PC-3 (cell line): ENCODE results near the gene SLC25A34. TPM values are rescaled to one million over a fixed set of nuclear protein-coding genes. Genes with fewer than 3 reads are reported as not detected.

Experiments
- ATAC-seq: fragments of 200-7000 bp; cut with Tn5 transposase; 2 replicates; pipeline ENCODE4 v1.9.1; 2020; ENCODE audit warnings: mild to moderate bottlenecking, moderate library complexity
- Bru-seq: library from RNA; stranded (reverse); fragments of 400-500 nt; gene quantifications from one replicate; lab custom pipeline; 2021; lab: Mats Ljungman, UMichigan
- BruChase-seq, 2 experiments: library from RNA; stranded (reverse); fragments of 400-500 nt; gene quantifications; one replicate each; lab custom pipeline; 2021; lab: Mats Ljungman, UMichigan
- BruUV-seq: library from RNA; stranded (reverse); fragments of 400-500 nt; replicated peaks from 2 replicates; lab custom pipeline; 2021; lab: Mats Ljungman, UMichigan
- CTCF ChIA-PET: fragments of 300-600 bp; sonication (Branson Sonifier 250); formaldehyde crosslinking; loops from one replicate; lab custom pipeline; 2022; ENCODE audit warnings: antibody characterized with exemption; lab: Charles Lee
- POLR2A ChIA-PET: fragments of 300-600 bp; sonication (Branson Sonifier 250); formaldehyde crosslinking; loops from one replicate; lab custom pipeline; 2022; ENCODE audit warnings: antibody characterized with exemption; ENCODE audit not compliant: unreplicated experiment; lab: Charles Lee
- DNase-seq: peaks from one replicate; pipeline ENCODE4 v3.0.0-alpha.2; 2015
- H2AFZ ChIP-seq: fragments of 300-600 bp; sonication (generic); 2 replicates; pipeline ENCODE4 v1.6.0; 2016; ENCODE audit warnings: antibody characterized with exemption, low read length
- H3F3A ChIP-seq: fragments of 300-600 bp; sonication (generic); one replicate; pipeline ENCODE4 v1.6.0; 2017; ENCODE audit warnings: antibody characterized with exemption, low read length, control low read depth, mild to moderate bottlenecking; ENCODE audit not compliant: unreplicated experiment
- H3K27ac ChIP-seq: fragments of 300-600 bp; sonication (generic); 2 replicates; pipeline ENCODE4 v1.5.1; 2016; ENCODE audit warnings: mild to moderate bottlenecking, low read length
- H3K27me3 ChIP-seq: fragments of 300-600 bp; sonication (generic); 2 replicates; pipeline ENCODE4 v1.6.1; 2016; ENCODE audit warnings: low read length, mixed read lengths
- H3K36me3 ChIP-seq: fragments of 300-600 bp; sonication (generic); 2 replicates; pipeline ENCODE4 v1.6.1; 2016; ENCODE audit warnings: low read depth, mixed run types, low read length, mixed read lengths
- H3K4me1 ChIP-seq: fragments of 300-600 bp; sonication (generic); 2 replicates; pipeline ENCODE4 v1.5.1; 2016; ENCODE audit warnings: low read length; ENCODE audit not compliant: insufficient read depth
- H3K4me2 ChIP-seq: fragments of 300-600 bp; sonication (generic); 2 replicates; pipeline ENCODE4 v1.6.0; 2016; ENCODE audit warnings: low read length
- H3K4me3 ChIP-seq: fragments of 300-600 bp; sonication (generic); 2 replicates; pipeline ENCODE4 v1.5.1; 2016; ENCODE audit warnings: mild to moderate bottlenecking, low read length, mixed read lengths
- H3K79me2 ChIP-seq: fragments of 300-600 bp; sonication (generic); 2 replicates; pipeline ENCODE4 v1.6.1; 2017; ENCODE audit warnings: low read length, mixed read lengths
- H3K9ac ChIP-seq: fragments of 300-600 bp; sonication (generic); 2 replicates; pipeline ENCODE4 v1.6.0; 2016; ENCODE audit warnings: mild to moderate bottlenecking, low read length
- H3K9me2 ChIP-seq: fragments of 300-600 bp; sonication (generic); replicated peaks from 2 replicates; pipeline ENCODE4 v1.6.1; 2016; ENCODE audit warnings: mixed run types, low read length, mixed read lengths
- H3K9me3 ChIP-seq: fragments of 300-600 bp; sonication (generic); 2 replicates; pipeline ENCODE4 v1.6.1; 2016; ENCODE audit warnings: low read length, mixed read lengths
- H4K20me1 ChIP-seq: fragments of 300-600 bp; sonication (generic); 2 replicates; pipeline ENCODE4 v1.6.1; 2016; ENCODE audit warnings: low read length, mixed read lengths
- CTCF ChIP-seq: fragments of 300-600 bp; sonication (generic); conservative IDR thresholded peaks from 2 replicates; pipeline ENCODE4 v1.5.1; 2017; ENCODE audit warnings: antibody characterized with exemption, low read depth, mild to moderate bottlenecking, low read length
- EZH2 ChIP-seq: fragments of 300-600 bp; sonication (generic); IDR thresholded peaks from one replicate; pipeline ENCODE4 v1.6.1; 2017; ENCODE audit warnings: antibody characterized with exemption, mild to moderate bottlenecking, low read length; ENCODE audit not compliant: unreplicated experiment
- EZH2phosphoT487 ChIP-seq: fragments of 300-600 bp; sonication (generic); IDR thresholded peaks from 2 replicates; pipeline ENCODE4 v1.6.1; 2018; ENCODE audit warnings: mild to moderate bottlenecking, antibody characterized with exemption, low read length, borderline replicate concordance
- intact Hi-C: fragments of 100-400 bp; cut with micrococcal nuclease; formaldehyde crosslinking; loops from 2 replicates; pipeline ENCODE4 v1.9.0; 2023
- long read RNA-seq: library from polyadenylated mRNA; unstranded; transcript quantifications from one replicate; pipeline ENCODE4 v2.0.0, GENCODE V29; 2021; ENCODE audit not compliant: unreplicated experiment
- total RNA-seq: library from RNA; depleted of rRNA; stranded (reverse); fragments of >200 nt; gene quantifications from 2 replicates; pipeline ENCODE4 v1.2.3, GENCODE V29; 2014; rRNA removed

SLC25A34 gene
- total RNA-seq (0.44 and 2.6 TPM in 2 replicates), Bru-seq, nascent RNA (percentile 18 among the genes with signal in this experiment), BruChase-seq, experiment 1, labeled RNA remaining after a 6-hour chase (percentile 42 among the genes with signal in this experiment), BruChase-seq, experiment 2, labeled RNA remaining after a 2-hour chase (percentile 23 among the genes with signal in this experiment)
- long read RNA-seq, partial matches to known transcripts, result 0 of 3 reads
- long read RNA-seq, other reads (novel, unspliced or antisense), result 3 of 3 reads

GRCh38 chr1:15736038-15736891 lies at the start of gene SLC25A34:
TSS of gene SLC25A34 (plus strand) at chr1:15736258. CDS start at chr1:15736486, 228 bp downstream.
- ChIA-PET POLR2A (no interaction called here), CTCF (no interaction called here)
- H3K79me2 ChIP-seq, result no peaks in the 10 kb centered on the region
- no peaks in the 10 kb centered on the region for H3K4me1 ChIP-seq
- TF ChIP-seq CTCF, result no peak
- no peak for TF ChIP-seq EZH2phosphoT487
- no peak for TF ChIP-seq EZH2
- H3K27me3 ChIP-seq, result no peaks in the 10 kb centered on the region
- BruUV-seq, result no TSS peak
- no peak within 1 kb of the TSS for H3K4me3 ChIP-seq
- no peak within 1 kb of the TSS for H3K27ac ChIP-seq
- no peaks in the 10 kb centered on the region for H3F3A ChIP-seq
- intact Hi-C loops, result no loop called here
- H2AFZ ChIP-seq, result no peak within 1 kb of the TSS
- ATAC-seq, result no peak
- no peaks in the 10 kb centered on the region for H3K36me3 ChIP-seq
- H3K9me2 ChIP-seq, result no peaks in the 10 kb centered on the region
- DNase-seq, result no peak
- no peak within 1 kb of the TSS for H3K9ac ChIP-seq
- no peak within 1 kb of the TSS for H3K4me2 ChIP-seq
- H4K20me1 ChIP-seq, result no peaks in the 10 kb centered on the region
- no peaks in the 10 kb centered on the region for H3K9me3 ChIP-seq

- POLR2A ChIA-PET, result no interaction called here
- ATAC-seq (no peak), DNase-seq (no peak)
- BruUV-seq, result no TSS peak
- H4K20me1 ChIP-seq, result 0 out of 2 replicates have a peak, but pooled peaks cover 9% of the 10 kb centered on the region
- intact Hi-C loops, result no loop called here
- peaks cover 79% of the 10 kb centered on the region for H3K79me2 ChIP-seq
- CTCF ChIA-PET, result no interaction called here
- no peak overlapping the region for H3K4me2 ChIP-seq
- no peak overlapping the region for H3K27ac ChIP-seq
- H2AFZ ChIP-seq, result no peak overlapping the region
- H3K9me3 ChIP-seq, result no peaks in the 10 kb centered on the region
- TF ChIP-seq EZH2phosphoT487 (no peak), EZH2 (no peak), CTCF (no peak)
- H3K4me3 ChIP-seq, result no peak overlapping the region
- H3F3A ChIP-seq, result no peaks in the 10 kb centered on the region
- peaks cover 9% of the 10 kb centered on the region; the same call in 1 of the 2 replicates for H3K4me1 ChIP-seq
- H3K36me3 ChIP-seq, result no peaks in the 10 kb centered on the region; the same call in 1 of the 2 replicates
- H3K9ac ChIP-seq, result no peak overlapping the region
- no peaks in the 10 kb centered on the region for H3K27me3 ChIP-seq
- no peaks in the 10 kb centered on the region for H3K9me2 ChIP-seq
Measured at GRCh38 chr1:15687446-15687845, 48.6 kb upstream of the SLC25A34 start.
